HCT116 (cell line): ENCODE data around the gene RPS15A. TPM values are rescaled to one million over a fixed set of nuclear protein-coding genes. Genes with fewer than 3 reads are reported as not detected.
A peak's percentile ranks its signal among the peaks of the same experiment; 100 is the strongest.
"Not testable (repeated sequence)": the region's sequence is repeated elsewhere in the genome, so short reads cannot be mapped to it uniquely, and the experiment has no call there.

Source experiments
- ATAC-seq: fragments of 200-7000 bp; cut with Tn5 transposase; 2 replicates; pipeline ENCODE4 v1.9.1; 2020; ENCODE audit warnings: mild to moderate bottlenecking, moderate library complexity
- BruUV-seq: library from RNA; stranded (reverse); fragments of 400-500 nt; replicated peaks from 2 replicates; lab custom pipeline; 2021; lab: Mats Ljungman, UMichigan
- CTCF ChIA-PET: fragments of 300-600 bp; sonication (Branson Sonifier 250); formaldehyde crosslinking; loops from one replicate; lab custom pipeline; 2021; ENCODE audit warnings: antibody characterized with exemption; lab: Charles Lee
- POLR2A ChIA-PET: fragments of 300-600, 350-600 bp; sonication (Branson Sonifier 250); formaldehyde crosslinking; loops from one replicate; lab custom pipeline; 2021; ENCODE audit warnings: antibody characterized with exemption; lab: Charles Lee
- RAD21 ChIA-PET, 2 experiments: fragments of 300-600 bp; sonication (Branson Sonifier 250); formaldehyde crosslinking; loops; one replicate each; lab custom pipeline; 2023; ENCODE audit warnings: low total read pairs in 2 of 2; ENCODE audit not compliant: uncharacterized antibody in 2 of 2, unreplicated experiment in 2 of 2, low non-redundant PET in 1 of 2; lab: Charles Lee
- DNase-seq: peaks from one replicate; pipeline ENCODE4 v3.0.0-alpha.2; 2010; ENCODE audit warnings: low read depth, low spot score
- H2AFZ ChIP-seq: fragments of 200-600 bp; shearing (Covaris generic), sonication (generic); 2 replicates; pipeline ENCODE4 v1.6.1; 2017; ENCODE audit warnings: low read depth, mixed run types, mixed read lengths, antibody characterized with exemption, low read length; ENCODE audit not compliant: poor library complexity, severe bottlenecking
- H3K27ac ChIP-seq: 2 replicates; pipeline ENCODE4 v1.5.1; 2012; ENCODE audit warnings: low read depth, low read length
- H3K27me3 ChIP-seq: fragments of 200-600 bp; sonication (generic); 2 replicates; pipeline ENCODE4 v1.6.1; 2016; ENCODE audit warnings: mixed run types, low read length, mixed read lengths; ENCODE audit not compliant: insufficient read depth
- H3K36me3 ChIP-seq, 2 experiments: fragments of 200-500 bp in 1 of 2; fragments of 200-600 bp in 1 of 2; sonication (Bioruptor generic) in 1 of 2; sonication (generic) in 1 of 2; 2 replicates each; pipeline versions ENCODE4 v1.5.1 to v1.6.1; 2014 to 2016; ENCODE audit warnings: low read length in 2 of 2, inconsistent platforms in 1 of 2, mixed read lengths in 1 of 2, mixed run types in 1 of 2; ENCODE audit not compliant: insufficient read depth in 2 of 2, control insufficient read depth in 1 of 2
- H3K4me1 ChIP-seq, 2 experiments: fragments of 200-600 bp in 1 of 2; sonication (generic) in 1 of 2; 2 replicates each; pipeline versions ENCODE4 v1.5.1 to v1.6.1; 2012 to 2017; ENCODE audit warnings: low read length in 2 of 2, inconsistent platforms in 1 of 2, mild to moderate bottlenecking in 1 of 2, mixed read lengths in 1 of 2, mixed run types in 1 of 2, moderate library complexity in 1 of 2; ENCODE audit not compliant: insufficient read depth in 2 of 2, control insufficient read depth in 1 of 2
- H3K4me2 ChIP-seq: fragments of 200-600 bp; sonication (generic); 2 replicates; pipeline ENCODE4 v1.6.1; 2017; ENCODE audit warnings: mixed run types, low read length, mixed read lengths
- H3K4me3 ChIP-seq, 2 experiments: fragments of 200-600 bp in 1 of 2; sonication (generic) in 1 of 2; replicated peaks in 1 of 2; 2 replicates each; pipeline ENCODE4 v1.5.1; 2011 to 2016; ENCODE audit warnings: low read length in 2 of 2, control low read depth in 1 of 2, low read depth in 1 of 2, mild to moderate bottlenecking in 1 of 2, mixed read lengths in 1 of 2, mixed run types in 1 of 2
- H3K79me2 ChIP-seq: fragments of 200-600 bp; sonication (generic); 2 replicates; pipeline ENCODE4 v1.6.1; 2017; ENCODE audit warnings: mild to moderate bottlenecking, mixed run types, low read length, moderate library complexity, mixed read lengths; ENCODE audit not compliant: insufficient read depth
- H3K9ac ChIP-seq: fragments of 200-600 bp; sonication (generic); 2 replicates; pipeline ENCODE4 v1.6.1; 2016; ENCODE audit warnings: low read length, mixed read lengths
- H3K9me2 ChIP-seq: fragments of 200-600 bp; sonication (generic), shearing (Covaris generic); 2 replicates; pipeline ENCODE4 v1.6.1; 2017; ENCODE audit warnings: mixed run types, mild to moderate bottlenecking, moderate library complexity; ENCODE audit not compliant: insufficient read depth
- H3K9me3 ChIP-seq, 2 experiments: fragments of 200-500 bp in 1 of 2; fragments of 200-600 bp in 1 of 2; sonication (Bioruptor generic) in 1 of 2; sonication (generic) in 1 of 2; 2 replicates each; pipeline ENCODE4 v1.6.1; 2014 to 2017; ENCODE audit warnings: low read length in 2 of 2, mixed read lengths in 2 of 2, inconsistent platforms in 1 of 2, low read depth in 1 of 2, mild to moderate bottlenecking in 1 of 2, mixed run types in 1 of 2, moderate library complexity in 1 of 2; ENCODE audit not compliant: control insufficient read depth in 1 of 2, insufficient read depth in 1 of 2
- H4K20me1 ChIP-seq: fragments of 200-600 bp; sonication (generic), shearing (Covaris generic); 2 replicates; pipeline ENCODE4 v1.6.1; 2017; ENCODE audit warnings: mixed run types, mild to moderate bottlenecking, moderate library complexity; ENCODE audit not compliant: insufficient read depth
- RAD21 ChIP-seq: IDR thresholded peaks from 2 replicates; pipeline ENCODE4 v1.6.1; 2012; ENCODE audit warnings: low read depth, mild to moderate bottlenecking
- intact Hi-C: fragments of 100-400 bp; cut with micrococcal nuclease; formaldehyde crosslinking; loops from 2 replicates; pipeline ENCODE4 v1.10.0; 2022
- total RNA-seq: library from RNA; stranded (reverse); gene quantifications from one replicate; pipeline ENCODE4 v1.2.1, GENCODE V29; 2021; ENCODE audit not compliant: unreplicated experiment
- TF ChIP-seq, protein P1 (sequence below), 3 experiments: fragments of 200-600 bp in 1 of 3; sonication (generic) in 1 of 3; IDR thresholded peaks in 2 of 3; conservative IDR thresholded peaks in 1 of 3; 2 replicates each; pipeline ENCODE4 v1.5.1; 2012 to 2017; ENCODE audit warnings: low read depth in 2 of 3, low read length in 2 of 3, antibody characterized with exemption in 1 of 3, borderline replicate concordance in 1 of 3, control low read depth in 1 of 3, mild to moderate bottlenecking in 1 of 3, mixed read lengths in 1 of 3, mixed run types in 1 of 3, moderate library complexity in 1 of 3; ENCODE audit not compliant: insufficient read depth in 1 of 3

Gene RPS15A
- total RNA-seq, 1 experiment from 2014 or later = 1,686 TPM

DNA sequence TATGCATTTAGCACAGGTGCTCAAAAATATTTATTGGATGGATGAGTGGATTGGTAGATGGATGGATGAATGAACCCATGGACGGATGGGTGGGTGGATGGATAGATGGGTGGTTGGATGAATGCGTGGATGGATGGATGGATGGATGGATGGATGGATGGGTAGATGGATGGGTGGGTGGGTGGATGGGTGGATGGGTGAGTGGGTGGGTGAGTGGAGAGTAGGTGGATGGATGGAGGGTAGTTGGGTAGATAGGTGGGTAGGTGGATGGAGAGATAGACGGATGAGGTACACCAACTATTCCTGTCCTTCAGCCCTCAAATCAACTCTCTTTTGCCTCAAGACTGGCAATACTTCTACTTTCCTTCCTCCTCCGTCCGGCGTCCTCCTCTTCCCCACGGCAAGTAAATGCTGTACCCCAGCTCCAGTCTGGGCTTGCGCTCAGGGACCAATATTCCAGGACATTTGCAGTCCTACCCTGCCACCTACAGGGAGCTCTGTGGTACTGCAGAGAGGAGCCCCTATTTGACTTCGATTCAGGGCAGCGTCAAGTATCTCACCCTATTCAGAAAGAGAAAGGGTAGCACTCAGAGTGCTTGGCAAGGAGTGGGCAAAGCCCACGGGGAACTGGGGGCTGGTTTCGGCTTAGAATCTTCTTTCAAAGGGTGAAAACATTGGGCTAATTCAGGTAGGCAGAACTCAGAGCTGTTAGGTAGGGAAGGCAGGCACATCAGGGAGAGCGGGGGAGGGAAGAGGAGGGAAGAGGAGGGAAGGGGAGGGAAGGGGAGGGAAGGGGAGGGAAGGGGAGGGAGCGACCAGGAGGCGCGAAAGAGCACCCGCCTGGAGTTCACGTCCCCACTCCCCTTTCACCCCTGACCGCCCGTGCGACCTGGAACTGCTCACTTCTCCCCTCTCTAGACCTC is 30.3 kb downstream of the RPS15A start:
- H4K20me1 ChIP-seq, H3K79me2 ChIP-seq, H3K9ac ChIP-seq, DNase-seq, H3K27ac ChIP-seq, H2AFZ ChIP-seq, H3K4me2 ChIP-seq, CTCF ChIA-PET, BruUV-seq, H3K9me2 ChIP-seq, H3K4me3 ChIP-seq, H3K36me3 ChIP-seq, H3K27me3 ChIP-seq, RAD21 ChIA-PET, H3K4me1 ChIP-seq, H3K9me3 ChIP-seq, intact Hi-C loops, POLR2A ChIA-PET: not testable (repeated sequence)
- TF ChIP-seq RAD21 = peak; percentile 65
- TF ChIP-seq, protein P1, sequence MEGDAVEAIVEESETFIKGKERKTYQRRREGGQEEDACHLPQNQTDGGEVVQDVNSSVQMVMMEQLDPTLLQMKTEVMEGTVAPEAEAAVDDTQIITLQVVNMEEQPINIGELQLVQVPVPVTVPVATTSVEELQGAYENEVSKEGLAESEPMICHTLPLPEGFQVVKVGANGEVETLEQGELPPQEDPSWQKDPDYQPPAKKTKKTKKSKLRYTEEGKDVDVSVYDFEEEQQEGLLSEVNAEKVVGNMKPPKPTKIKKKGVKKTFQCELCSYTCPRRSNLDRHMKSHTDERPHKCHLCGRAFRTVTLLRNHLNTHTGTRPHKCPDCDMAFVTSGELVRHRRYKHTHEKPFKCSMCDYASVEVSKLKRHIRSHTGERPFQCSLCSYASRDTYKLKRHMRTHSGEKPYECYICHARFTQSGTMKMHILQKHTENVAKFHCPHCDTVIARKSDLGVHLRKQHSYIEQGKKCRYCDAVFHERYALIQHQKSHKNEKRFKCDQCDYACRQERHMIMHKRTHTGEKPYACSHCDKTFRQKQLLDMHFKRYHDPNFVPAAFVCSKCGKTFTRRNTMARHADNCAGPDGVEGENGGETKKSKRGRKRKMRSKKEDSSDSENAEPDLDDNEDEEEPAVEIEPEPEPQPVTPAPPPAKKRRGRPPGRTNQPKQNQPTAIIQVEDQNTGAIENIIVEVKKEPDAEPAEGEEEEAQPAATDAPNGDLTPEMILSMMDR (IDR thresholded peaks at IDR 0.05 in 2 of 3, conservative IDR thresholded peaks at IDR 0.05 in 1 of 3; ENCODE audit: borderline replicate concordance in 1 of 3, insufficient read depth in 1 of 3, low read depth in 2 of 3, low read length in 2 of 3) = peak; percentile 20 to 56 (median 47); a peak in 5 of 6 replicates
- peak; percentile 96 for ATAC-seq

- POLR2A ChIA-PET, H3K4me2 ChIP-seq, H3K4me1 ChIP-seq, H3K9me2 ChIP-seq, H3K27me3 ChIP-seq, CTCF ChIA-PET, H2AFZ ChIP-seq, DNase-seq, ATAC-seq, intact Hi-C loops, H3K9me3 ChIP-seq, H3K79me2 ChIP-seq, H3K9ac ChIP-seq, H4K20me1 ChIP-seq, RAD21 ChIA-PET, H3K36me3 ChIP-seq, BruUV-seq, H3K4me3 ChIP-seq, H3K27ac ChIP-seq: not testable (repeated sequence)
Observed at GRCh38 chr16:18757960-18758660, 32.0 kb downstream of the RPS15A start.

DNA sequence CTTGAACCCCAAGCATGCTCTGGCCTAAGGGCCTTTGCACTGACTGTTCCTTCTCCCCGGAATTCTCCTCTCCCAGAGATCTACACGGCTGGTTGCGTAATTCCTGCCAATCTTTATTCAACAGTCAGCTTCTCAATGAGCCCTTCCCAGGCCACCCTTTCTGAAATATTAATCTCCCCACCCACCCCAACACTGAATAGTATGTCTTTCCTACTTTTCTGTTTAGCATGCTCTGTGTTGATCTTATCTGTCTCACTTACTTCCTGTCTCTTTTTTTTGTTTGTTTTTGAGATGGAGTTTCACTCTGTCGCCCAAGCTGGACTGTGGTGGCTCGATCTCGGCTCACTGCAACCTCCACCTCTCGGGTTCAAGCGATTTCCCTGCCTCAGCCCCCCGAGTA is 33.5 kb downstream of the RPS15A start:
- POLR2A ChIA-PET, H4K20me1 ChIP-seq, H3K27ac ChIP-seq, H3K9ac ChIP-seq, H3K27me3 ChIP-seq, H3K4me1 ChIP-seq, H2AFZ ChIP-seq, CTCF ChIA-PET, H3K79me2 ChIP-seq, intact Hi-C loops, H3K9me2 ChIP-seq, DNase-seq, H3K9me3 ChIP-seq, H3K36me3 ChIP-seq, H3K4me2 ChIP-seq, ATAC-seq, BruUV-seq, H3K4me3 ChIP-seq, RAD21 ChIA-PET: not testable (repeated sequence)
